ENCODE results near the gene PEAK1.
A peak's percentile ranks its signal among the peaks of the same experiment; 100 is the strongest.

Gene PEAK1

DNA sequence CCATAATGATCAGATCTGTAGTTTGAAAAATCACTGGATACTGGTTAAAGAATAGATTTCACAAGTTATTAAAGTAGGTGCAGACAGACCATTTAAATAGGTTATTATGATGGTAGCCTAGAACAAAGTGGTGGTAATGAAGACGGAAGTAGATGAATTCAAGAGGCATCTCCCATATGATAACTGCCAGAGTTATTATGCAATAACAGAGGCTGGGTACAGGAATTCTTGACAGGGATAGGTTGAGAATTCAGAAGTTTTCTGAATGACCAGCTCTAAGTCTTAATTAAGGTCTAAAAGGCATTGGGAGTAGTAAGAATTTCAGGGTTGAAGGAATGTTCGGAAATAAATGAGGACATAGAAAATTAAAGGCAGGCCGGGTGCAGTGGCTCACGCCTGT lies 108.9 kb downstream of the PEAK1 start:
- H3K4me3 ChIP-seq (ENCODE audit: control insufficient read depth, low read depth, low read length) = no peak overlapping the region
- TF ChIP-seq CTCF (IDR thresholded peaks at IDR 0.05; ENCODE audit: control insufficient read depth, insufficient read depth, low read depth, low read length, missing control alignments) = no peak
- no peak for DNase-seq (ENCODE audit: low read depth)

GRCh38 chr15:77309392-77309791 lies 110.5 kb downstream of the PEAK1 start:
- no peak for TF ChIP-seq CTCF (IDR thresholded peaks at IDR 0.05; ENCODE audit: control insufficient read depth, insufficient read depth, low read depth, low read length, missing control alignments)
- no peak overlapping the region for H3K4me3 ChIP-seq (ENCODE audit: control insufficient read depth, low read depth, low read length)
- DNase-seq (ENCODE audit: low read depth) = no peak

DNA sequence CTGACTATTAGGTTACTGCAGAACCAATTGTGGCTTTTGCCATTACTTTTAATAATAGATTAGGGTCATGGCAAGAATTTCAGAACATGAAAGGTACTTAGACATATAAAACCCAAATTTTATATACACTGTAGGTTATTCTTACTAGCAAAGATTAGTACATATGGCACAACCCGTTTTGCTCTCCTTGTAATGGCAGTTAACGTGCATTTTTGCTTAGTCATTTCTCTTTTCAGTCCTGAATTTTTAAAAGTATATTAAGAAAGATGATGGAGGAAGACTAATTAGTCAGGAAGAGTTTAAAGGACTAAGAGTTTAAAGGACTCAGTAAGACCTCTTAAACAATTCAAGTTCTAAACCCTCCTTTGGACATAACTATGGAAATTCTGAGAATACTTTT lies 114.0 kb downstream of the PEAK1 start:
- TF ChIP-seq CTCF (IDR thresholded peaks at IDR 0.05; ENCODE audit: control insufficient read depth, insufficient read depth, low read depth, low read length, missing control alignments) = no peak
- DNase-seq (ENCODE audit: low read depth) = no peak
- no peak overlapping the region for H3K4me3 ChIP-seq (ENCODE audit: control insufficient read depth, low read depth, low read length)

GRCh38 chr15:77296773-77297337 lies 123.0 kb downstream of the PEAK1 start:
- TF ChIP-seq CTCF (IDR thresholded peaks at IDR 0.05; ENCODE audit: control insufficient read depth, insufficient read depth, low read depth, low read length, missing control alignments) = no peak
- H3K4me3 ChIP-seq (ENCODE audit: control insufficient read depth, low read depth, low read length) = no peak overlapping the region
- no peak for DNase-seq (ENCODE audit: low read depth)

- TF ChIP-seq CTCF (IDR thresholded peaks at IDR 0.05; ENCODE audit: control insufficient read depth, insufficient read depth, low read depth, low read length, missing control alignments) = no peak
- H3K4me3 ChIP-seq (ENCODE audit: control insufficient read depth, low read depth, low read length) = no peak overlapping the region
- peak; percentile 70 for DNase-seq (ENCODE audit: low read depth)
Measured at GRCh38 chr15:77295446-77295845, 124.5 kb downstream of the PEAK1 start.

- no peak overlapping the region for H3K4me3 ChIP-seq (ENCODE audit: control insufficient read depth, low read depth, low read length)
- DNase-seq (ENCODE audit: low read depth) = no peak
- TF ChIP-seq CTCF (IDR thresholded peaks at IDR 0.05; ENCODE audit: control insufficient read depth, insufficient read depth, low read depth, low read length, missing control alignments) = no peak
Measured at GRCh38 chr15:77292969-77293558, 126.8 kb downstream of the PEAK1 start.

All from AG09309 (cell line).